NT2/D1 (cell line): ENCODE results near the gene MNS1.

ENCODE experiments used
- DNase-seq: peaks from one replicate; pipeline ENCODE4 v3.0.0-alpha.2; 2011; ENCODE audit warnings: low read depth, low spot score
- H3K27me3 ChIP-seq: 2 replicates; pipeline ENCODE4 v1.6.0; 2011; ENCODE audit warnings: mild to moderate bottlenecking; ENCODE audit not compliant: insufficient read length, insufficient read depth
- H3K36me3 ChIP-seq: 2 replicates; pipeline ENCODE4 v1.6.1; 2011; ENCODE audit warnings: mild to moderate bottlenecking, low read length, mixed read lengths; ENCODE audit not compliant: insufficient read depth, insufficient read length
- H3K4me1 ChIP-seq: 2 replicates; pipeline ENCODE4 v1.5.1; 2011; ENCODE audit not compliant: insufficient read depth, insufficient read length
- H3K4me3 ChIP-seq: 2 replicates; pipeline ENCODE4 v1.5.1; 2011; ENCODE audit warnings: low read depth; ENCODE audit not compliant: insufficient read length
- H3K9ac ChIP-seq: 2 replicates; pipeline ENCODE4 v1.6.0; 2011; ENCODE audit warnings: low read depth; ENCODE audit not compliant: insufficient read length
- H3K9me3 ChIP-seq: 2 replicates; pipeline ENCODE4 v1.5.1; 2011; ENCODE audit warnings: mild to moderate bottlenecking, low read length; ENCODE audit not compliant: insufficient read depth
- SUZ12 ChIP-seq: IDR thresholded peaks from 2 replicates; pipeline ENCODE4 v1.6.1; 2011; ENCODE audit not compliant: insufficient read length, insufficient read depth; ENCODE audit errors: extremely low read depth
- YY1 ChIP-seq: IDR thresholded peaks from 2 replicates; pipeline ENCODE4 v1.6.1; 2011; ENCODE audit not compliant: insufficient read length, insufficient read depth
- ZNF274 ChIP-seq: IDR thresholded peaks from 2 replicates; pipeline ENCODE4 v1.6.1; 2011; ENCODE audit warnings: mild to moderate bottlenecking, low read depth, low read length

Gene MNS1

DNA sequence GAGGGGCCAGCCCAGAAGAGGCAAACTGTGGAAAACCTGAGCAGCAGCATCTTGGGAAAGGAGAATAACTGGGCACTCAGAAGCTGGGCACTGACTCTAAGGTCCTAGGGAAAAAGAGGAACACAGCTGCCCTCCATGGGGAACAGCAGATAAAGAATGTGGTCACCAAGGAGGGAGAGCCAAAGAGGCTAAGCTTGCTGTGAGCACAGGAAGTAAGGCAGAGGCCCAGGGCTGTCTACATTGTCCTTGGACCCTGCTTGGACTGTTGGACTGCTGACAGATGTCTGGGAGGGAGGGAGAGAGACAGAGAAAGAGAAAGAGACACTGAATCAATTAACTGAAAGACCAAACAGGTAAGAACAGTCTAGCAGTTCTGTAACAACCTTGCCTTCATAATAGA, 4.5 kb upstream of the MNS1 start:
- H3K27me3 ChIP-seq: no peaks in the 10 kb centered on the region
- DNase-seq: no peak
- no peaks in the 10 kb centered on the region for H3K9me3 ChIP-seq
- no peaks in the 10 kb centered on the region for H3K4me1 ChIP-seq
- TF ChIP-seq SUZ12 (no peak), YY1 (no peak), ZNF274 (no peak)
- no peak overlapping the region for H3K9ac ChIP-seq
- no peak overlapping the region for H3K4me3 ChIP-seq
- H3K36me3 ChIP-seq: no peaks in the 10 kb centered on the region

GRCh38 chr15:56468401-56468800, 3.5 kb upstream of the MNS1 start:
- Histone ChIP-seq H3K9ac (no peak overlapping the region), H3K4me3 (no peak overlapping the region)
- TF ChIP-seq SUZ12: no peak
- TF ChIP-seq YY1: no peak
- no peak for TF ChIP-seq ZNF274

GRCh38 chr15:56467616-56468015, 2.7 kb upstream of the MNS1 start:
- no peaks in the 10 kb centered on the region for H3K9me3 ChIP-seq
- no peaks in the 10 kb centered on the region for H3K27me3 ChIP-seq
- no peak for DNase-seq
- no peak overlapping the region for H3K4me3 ChIP-seq
- no peaks in the 10 kb centered on the region for H3K36me3 ChIP-seq
- no peak overlapping the region for H3K9ac ChIP-seq
- H3K4me1 ChIP-seq: no peaks in the 10 kb centered on the region
- no peak for TF ChIP-seq YY1
- TF ChIP-seq SUZ12: no peak
- no peak for TF ChIP-seq ZNF274

More at GRCh38 chr15:56468401-56468800, 3.5 kb upstream of the MNS1 start:
- Histone ChIP-seq H3K27me3 (no peaks in the 10 kb centered on the region), H3K9me3 (no peaks in the 10 kb centered on the region), H3K36me3 (no peaks in the 10 kb centered on the region), H3K4me1 (no peaks in the 10 kb centered on the region)
- no peak for DNase-seq

GRCh38 chr15:56460947-56461346, 4.0 kb downstream of the MNS1 start:
- no peaks in the 10 kb centered on the region for H3K9me3 ChIP-seq
- H3K9ac ChIP-seq: no peak overlapping the region
- TF ChIP-seq ZNF274 (no peak), YY1 (no peak), SUZ12 (no peak)
- no peaks in the 10 kb centered on the region for H3K36me3 ChIP-seq
- DNase-seq: no peak
- no peaks in the 10 kb centered on the region for H3K4me1 ChIP-seq
- no peak overlapping the region for H3K4me3 ChIP-seq
- no peaks in the 10 kb centered on the region for H3K27me3 ChIP-seq

GRCh38 chr15:56460071-56460470, 4.9 kb downstream of the MNS1 start:
- Histone ChIP-seq H3K9ac (no peak overlapping the region), H3K9me3 (no peaks in the 10 kb centered on the region), H3K4me3 (no peak overlapping the region), H3K27me3 (no peaks in the 10 kb centered on the region), H3K36me3 (no peaks in the 10 kb centered on the region), H3K4me1 (no peaks in the 10 kb centered on the region)
- TF ChIP-seq ZNF274 (no peak), SUZ12 (no peak), YY1 (no peak)
- DNase-seq: no peak

DNA sequence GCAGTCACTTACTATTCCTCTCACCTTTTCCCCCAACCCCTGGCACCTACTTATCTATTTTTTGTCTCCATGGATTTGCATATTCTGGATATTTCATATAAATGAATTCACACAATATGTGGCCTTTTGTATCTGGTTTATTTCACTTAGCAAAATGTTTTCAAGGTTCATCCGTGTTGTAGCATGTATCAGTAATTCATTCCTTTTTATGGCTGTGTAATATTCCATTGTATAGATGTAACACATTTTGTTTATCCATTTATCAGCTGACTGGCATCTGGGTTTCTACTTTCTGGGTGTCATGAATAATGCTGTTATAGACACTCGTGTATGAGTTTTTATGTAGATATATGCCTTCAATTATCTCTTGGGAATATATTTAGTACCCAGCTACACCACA, 5.8 kb downstream of the MNS1 start:
- no peaks in the 10 kb centered on the region for H3K36me3 ChIP-seq
- H3K4me3 ChIP-seq: no peak overlapping the region
- DNase-seq: no peak
- TF ChIP-seq ZNF274: no peak
- no peaks in the 10 kb centered on the region for H3K27me3 ChIP-seq
- no peaks in the 10 kb centered on the region for H3K4me1 ChIP-seq
- no peaks in the 10 kb centered on the region for H3K9me3 ChIP-seq
- no peak overlapping the region for H3K9ac ChIP-seq

GRCh38 chr15:56456229-56456628, 8.7 kb downstream of the MNS1 start:
- Histone ChIP-seq H3K36me3 (no peaks in the 10 kb centered on the region), H3K27me3 (no peaks in the 10 kb centered on the region), H3K4me3 (no peak overlapping the region), H3K9ac (no peak overlapping the region), H3K9me3 (no peaks in the 10 kb centered on the region), H3K4me1 (no peaks in the 10 kb centered on the region)
- TF ChIP-seq SUZ12: no peak
- TF ChIP-seq ZNF274: no peak
- no peak for TF ChIP-seq YY1
- DNase-seq: no peak

GRCh38 chr15:56454836-56455235, 10.1 kb downstream of the MNS1 start:
- no peak overlapping the region for H3K4me3 ChIP-seq
- no peaks in the 10 kb centered on the region for H3K4me1 ChIP-seq
- no peaks in the 10 kb centered on the region for H3K27me3 ChIP-seq
- DNase-seq: no peak
- no peak for TF ChIP-seq YY1
- no peak for TF ChIP-seq ZNF274
- TF ChIP-seq SUZ12: no peak
- no peak overlapping the region for H3K9ac ChIP-seq
- H3K9me3 ChIP-seq: no peaks in the 10 kb centered on the region
- H3K36me3 ChIP-seq: no peaks in the 10 kb centered on the region
